GM12878 (cell line): ENCODE data around the gene LSM2. TPM values are rescaled to one million over a fixed set of nuclear protein-coding genes. Genes with fewer than 3 reads are reported as not detected.
"Not testable (repeated sequence)": the region's sequence is repeated elsewhere in the genome, so short reads cannot be mapped to it uniquely, and the experiment has no call there.

Source experiments
- ATAC-seq: fragments of 200-7000 bp; cut with Tn5 transposase; 3 replicates; pipeline ENCODE4 v1.9.1; 2020; ENCODE audit warnings: mild to moderate bottlenecking, moderate library complexity
- BruUV-seq: library from RNA; stranded (reverse); fragments of 400-500 nt; replicated peaks from 2 replicates; lab custom pipeline; 2021; lab: Mats Ljungman, UMichigan
- CTCF ChIA-PET: fragments of 300-600 bp; sonication (Branson Sonifier 250); formaldehyde crosslinking; extraction: SDS; loops from one replicate; lab custom pipeline; 2021; ENCODE audit warnings: inconsistent platforms; lab: Yijun Ruan, JAX
- POLR2A ChIA-PET: fragments of 350-600 bp; formaldehyde crosslinking; extraction: SDS; loops from one replicate; lab custom pipeline; 2021; ENCODE audit warnings: inconsistent platforms; lab: Charles Lee
- RAD21 ChIA-PET: fragments of 300-600 bp; sonication (Branson Sonifier 250); formaldehyde crosslinking; loops from one replicate; lab custom pipeline; 2023; ENCODE audit warnings: antibody characterized with exemption; ENCODE audit not compliant: unreplicated experiment; lab: Charles Lee
- SMC1A ChIA-PET: fragments of 300-600 bp; sonication (Branson Sonifier 250); formaldehyde crosslinking; loops from one replicate; lab custom pipeline; 2023; ENCODE audit not compliant: unreplicated experiment, uncharacterized antibody; lab: Charles Lee
- DNase-seq: peaks from one replicate; pipeline ENCODE4 v3.0.0-alpha.2; 2011; ENCODE audit warnings: low read depth, low spot score
- FAIRE-seq: peaks from 3 replicates; lab custom pipeline; 2011; peaks lifted over from hg19 to GRCh38; lab: Jason Lieb, UNC
- H2AFZ ChIP-seq: 2 replicates; pipeline ENCODE4 v1.6.0; 2011; ENCODE audit warnings: low read depth, low read length, control low read depth; ENCODE audit not compliant: control insufficient read depth
- H3K27ac ChIP-seq: 2 replicates; pipeline ENCODE4 v1.5.1; 2011; ENCODE audit warnings: control low read depth; ENCODE audit not compliant: control insufficient read depth, insufficient read depth
- H3K27me3 ChIP-seq, 2 experiments: replicated peaks in 1 of 2; 2 replicates each; pipeline versions ENCODE4 v1.6.0 to v1.6.1; 2011; ENCODE audit warnings: low read length in 1 of 2; ENCODE audit not compliant: control insufficient read depth in 2 of 2, insufficient read depth in 2 of 2
- H3K36me3 ChIP-seq, 2 experiments: 2 replicates each; pipeline ENCODE4 v1.5.1; 2011; ENCODE audit warnings: low read length in 1 of 2; ENCODE audit not compliant: control insufficient read depth in 2 of 2, insufficient read depth in 2 of 2
- H3K4me1 ChIP-seq: 2 replicates; pipeline ENCODE4 v1.6.1; 2011; ENCODE audit warnings: mild to moderate bottlenecking, low read length, moderate library complexity, mixed read lengths; ENCODE audit not compliant: control insufficient read depth, insufficient read depth
- H3K4me2 ChIP-seq: 2 replicates; pipeline ENCODE4 v1.6.0; 2011; ENCODE audit warnings: control low read depth; ENCODE audit not compliant: control insufficient read depth, insufficient read depth
- H3K4me3 ChIP-seq: fragments of 200-600 bp; sonication (generic); 2 replicates; pipeline ENCODE4 v1.5.1; 2016
- H3K79me2 ChIP-seq: 2 replicates; pipeline ENCODE4 v1.6.0; 2011; ENCODE audit warnings: low read length; ENCODE audit not compliant: control insufficient read depth, insufficient read depth
- H3K9ac ChIP-seq: 2 replicates; pipeline ENCODE4 v1.8.0; 2011; ENCODE audit warnings: low read length, control low read depth, mixed read lengths; ENCODE audit not compliant: control insufficient read depth, insufficient read depth
- H3K9me3 ChIP-seq: replicated peaks from 3 replicates; pipeline ENCODE4 v1.5.1; 2011; ENCODE audit warnings: mild to moderate bottlenecking, low read length; ENCODE audit not compliant: control insufficient read depth, insufficient read depth
- H4K20me1 ChIP-seq: 2 replicates; pipeline ENCODE4 v1.6.0; 2011; ENCODE audit not compliant: control insufficient read depth, insufficient read depth
- ESRRA ChIP-seq: IDR thresholded peaks from 2 replicates; pipeline ENCODE4 v1.6.1; 2012; ENCODE audit warnings: mild to moderate bottlenecking, low read length, improper control_type of control experiment
- ETV6 ChIP-seq, 2 experiments: fragments of 450-650 bp in 1 of 2; IDR thresholded peaks in 1 of 2; conservative IDR thresholded peaks in 1 of 2; 2 replicates each; pipeline ENCODE4 v1.6.1; 2014; ENCODE audit warnings: antibody characterized with exemption in 1 of 2, borderline replicate concordance in 1 of 2, low read depth in 1 of 2, mild to moderate bottlenecking in 1 of 2, moderate library complexity in 1 of 2
- HDGF ChIP-seq: fragments of 450-650 bp; IDR thresholded peaks from 2 replicates; pipeline ENCODE4 v1.6.1; 2016; ENCODE audit warnings: antibody characterized with exemption
- NR2C2 ChIP-seq: IDR thresholded peaks from 2 replicates; pipeline ENCODE4 v1.6.1; 2011; ENCODE audit warnings: borderline replicate concordance, low read depth; ENCODE audit not compliant: control insufficient read depth, insufficient read length
- PBX3 ChIP-seq: IDR thresholded peaks from 2 replicates; pipeline ENCODE4 v1.6.1; 2011; ENCODE audit warnings: mild to moderate bottlenecking, low read depth, low read length, moderate library complexity; ENCODE audit not compliant: insufficient replicate concordance
- PRDM15 ChIP-seq: fragments of 450-650 bp; formaldehyde crosslinking; IDR thresholded peaks from 2 replicates; pipeline ENCODE4 v1.4.0; 2020; ENCODE audit warnings: mild to moderate bottlenecking, moderate library complexity
- SPI1 ChIP-seq: IDR thresholded peaks from 2 replicates; pipeline ENCODE4 v1.6.1; 2011; ENCODE audit warnings: low read depth, mild to moderate bottlenecking, low read length, moderate library complexity, borderline replicate concordance; ENCODE audit not compliant: insufficient read depth
- ZBTB11 ChIP-seq: fragments of 450-650 bp; formaldehyde crosslinking; IDR thresholded peaks from 2 replicates; pipeline ENCODE4 v1.5.0; 2022; ENCODE audit warnings: mild to moderate bottlenecking, missing genetic modification characterization
- WGBS: methylation state at CpG from one replicate; pipeline ENCODE4 v1.1.6; 2016; ENCODE audit warnings: low lambda C conversion rate; ENCODE audit not compliant: insufficient replicate concordance, insufficient coverage; ENCODE audit errors: missing lambda C conversion rate; 5-methylcytosine and 5-hydroxymethylcytosine counted together
- in situ Hi-C: fragments of 300-500 bp; cut with MboI; formaldehyde crosslinking; loops from 9 replicates; pipeline ENCODE4 v1.14.3; 2018; ENCODE audit warnings: mixed read lengths
- intact Hi-C: fragments of 100-400 bp; cut with micrococcal nuclease; formaldehyde crosslinking; loops from one replicate; pipeline ENCODE4 v1.14.2; 2022; ENCODE audit not compliant: unreplicated experiment
- polyA plus RNA-seq, 11 experiments: library from polyadenylated mRNA; depleted of rRNA in 4 of 11; unstranded in 6 of 11; stranded (reverse) in 5 of 11; fragments of >200 nt; fragmentation: Nextera tagmentation in 4 of 11; fragmentation: Illumina TruSeq in 1 of 11; extraction: Ambion mirVana in 4 of 11; extraction: Trizol in 1 of 11; gene quantifications; 1 replicate in 1 of 11; 2 replicates in 10 of 11; pipeline versions ENCODE4 v1.2.1 to v1.2.3, GENCODE V29; 2011 to 2016; ENCODE audit warnings: inconsistent platforms in 2 of 11, missing spikeins in 2 of 11, low read depth in 1 of 11
- total RNA-seq, 4 experiments: library from RNA; depleted of rRNA in 3 of 4; stranded (reverse); fragments of >200 nt in 3 of 4; fragmentation: Illumina TruSeq in 1 of 4; extraction: Trizol in 1 of 4; gene quantifications; 2 replicates each; pipeline versions ENCODE4 v1.2.1 to v1.2.3, GENCODE V29; 2013 to 2021

LSM2 gene
- total and polyA plus RNA-seq, 10 of the 15 experiments (the other 5 are each of a cell fraction or from before 2014, with no cell fraction given): 99.1 to 276 (median 153) TPM

- TF ChIP-seq ZBTB11 (no peak), PRDM15 (CRISPR knock-in tag) (no peak), PBX3 (no peak), ESRRA (0 out of 2 replicates have a peak, but pooled peaks have one; percentile 63), HDGF (peak; percentile 89), ETV6 (conservative IDR thresholded peaks at IDR 0.05 in 1 of 2, IDR thresholded peaks at IDR 0.05 in 1 of 2; ENCODE audit: borderline replicate concordance in 1 of 2, low read depth in 1 of 2) (no peak), SPI1 (peak; percentile 93), NR2C2 (no peak)
Measured at GRCh38 chr6:31806470-31807272, at the start of gene LSM2 (continued).

GRCh38 chr6:31851980-31852718, 45.4 kb upstream of the LSM2 start:
- H3K4me3 ChIP-seq, in situ Hi-C loops, DNase-seq, H3K27ac ChIP-seq, intact Hi-C loops, H3K4me2 ChIP-seq, H3K27me3 ChIP-seq, H3K4me1 ChIP-seq, ATAC-seq, H2AFZ ChIP-seq, POLR2A ChIA-PET, CTCF ChIA-PET, H4K20me1 ChIP-seq, H3K9ac ChIP-seq, H3K79me2 ChIP-seq, FAIRE-seq, BruUV-seq, H3K9me3 ChIP-seq, H3K36me3 ChIP-seq: not testable (repeated sequence)
- WGBS: 88% methylated on average over 30 of the region's 35 CpGs
- ChIA-PET SMC1A (interaction anchor here (1.0 kb wide), 1 partner anchor 13 kb away, joined by 4 read pairs; no protein-coding TSS in a partner anchor), RAD21 (interaction anchor here (0.8 kb wide), 1 partner anchor 22 kb away, joined by 3 read pairs; no protein-coding TSS in a partner anchor)
